Stimulated activated CD8-positive, alpha-beta memory T cell treated with anti-CD3 and anti-CD28 coated beads, Interleukin-7, amount 100 ng/mL, for 48 hours (primary cell): ENCODE measurements around the gene ACKR2.

ENCODE experiments used
- DNase-seq, 2 donors: peaks; one replicate each; pipeline ENCODE4 v3.0.0-alpha.2; 2020; ENCODE audit warnings: low read depth in 1 of 2; ENCODE audit errors: extremely low read depth in 1 of 2

Gene ACKR2

GRCh38 chr3:42829083-42829627 is 19.9 kb downstream of the ACKR2 start:
- no peak for DNase-seq

GRCh38 chr3:42829628-42830436 is 20.6 kb downstream of the ACKR2 start:
- DNase-seq, result no peak

GRCh38 chr3:42830437-42831320 is 21.4 kb downstream of the ACKR2 start:
- no peak for DNase-seq

- DNase-seq, result peak; percentile 44 to 77
Measured at GRCh38 chr3:42831321-42831713, 22.1 kb downstream of the ACKR2 start.

- no peak for DNase-seq
Measured at GRCh38 chr3:42836150-42837123, 27.2 kb downstream of the ACKR2 start.

- DNase-seq, result no peak
Measured at GRCh38 chr3:42838571-42838970, 29.3 kb downstream of the ACKR2 start.

- no peak for DNase-seq
Measured at GRCh38 chr3:42839616-42840015, 30.4 kb downstream of the ACKR2 start.

GRCh38 chr3:42841332-42841731 is 32.1 kb downstream of the ACKR2 start:
- DNase-seq, result no peak

GRCh38 chr3:42843713-42844411 is 34.6 kb downstream of the ACKR2 start:
- DNase-seq, result no peak

- DNase-seq, result no peak
Measured at GRCh38 chr3:42844412-42844713, 35.1 kb downstream of the ACKR2 start.

GRCh38 chr3:42844815-42845214 is 35.6 kb downstream of the ACKR2 start:
- DNase-seq, result no peak

- DNase-seq, result no peak
Measured at GRCh38 chr3:42846685-42847522, 37.7 kb downstream of the ACKR2 start.

GRCh38 chr3:42847731-42848130 is 38.5 kb downstream of the ACKR2 start:
- DNase-seq, result no peak

GRCh38 chr3:42849017-42849416 is 39.8 kb downstream of the ACKR2 start:
- no peak for DNase-seq

- DNase-seq, result no peak
Measured at GRCh38 chr3:42850263-42850662, 41.0 kb downstream of the ACKR2 start.

GRCh38 chr3:42851228-42851834 is 42.1 kb downstream of the ACKR2 start:
- DNase-seq, result no peak

GRCh38 chr3:42852441-42852840 is 43.2 kb downstream of the ACKR2 start:
- DNase-seq, result no peak

- no peak for DNase-seq
Measured at GRCh38 chr3:42853056-42853455, 43.8 kb downstream of the ACKR2 start.
